MCF 10A (cell line): Measurements from ENCODE around the gene SORL1. TPM values are rescaled to one million over a fixed set of nuclear protein-coding genes. Genes with fewer than 3 reads are reported as not detected.
"Not testable (repeated sequence)": the region's sequence is repeated elsewhere in the genome, so short reads cannot be mapped to it uniquely, and the experiment has no call there.

Experiments used
- BruUV-seq: library from RNA; stranded (reverse); fragments of 400-500 nt; replicated peaks from 2 replicates; lab custom pipeline; 2021; lab: Mats Ljungman, UMichigan
- CTCF ChIA-PET: fragments of 300-600 bp; sonication (Branson Sonifier 250); formaldehyde crosslinking; extraction: SDS; loops from one replicate; lab custom pipeline; 2021; ENCODE audit warnings: antibody characterized with exemption, inconsistent platforms; lab: Yijun Ruan, JAX
- POLR2A ChIA-PET: fragments of 300-600, 350-650 bp; sonication (Branson Sonifier 250); formaldehyde crosslinking; extraction: SDS; loops from one replicate; lab custom pipeline; 2020; ENCODE audit warnings: antibody characterized with exemption, inconsistent platforms; lab: Yijun Ruan, JAX
- DNase-seq: peaks from one replicate; pipeline ENCODE4 v3.0.0-alpha.2; 2018; ENCODE audit not compliant: unreplicated experiment
- H3K27ac Mint-ChIP-seq: one replicate; pipeline ENCODE4 v1.8.0; 2022; ENCODE audit warnings: mild to moderate bottlenecking, low read depth, mixed read lengths; ENCODE audit not compliant: unreplicated experiment
- H3K27me3 Mint-ChIP-seq: one replicate; pipeline ENCODE4 v1.8.0; 2022; ENCODE audit warnings: mixed read lengths; ENCODE audit not compliant: insufficient read depth, unreplicated experiment
- H3K36me3 Mint-ChIP-seq: one replicate; pipeline ENCODE4 v1.8.0; 2022; ENCODE audit warnings: mild to moderate bottlenecking, moderate library complexity, mixed read lengths; ENCODE audit not compliant: insufficient read depth, unreplicated experiment
- H3K4me1 Mint-ChIP-seq: one replicate; pipeline ENCODE4 v1.8.0; 2022; ENCODE audit warnings: mixed read lengths; ENCODE audit not compliant: insufficient read depth, unreplicated experiment
- H3K4me3 Mint-ChIP-seq: one replicate; pipeline ENCODE4 v1.8.0; 2022; ENCODE audit warnings: mild to moderate bottlenecking, moderate library complexity, mixed read lengths; ENCODE audit not compliant: unreplicated experiment
- H3K9me3 Mint-ChIP-seq: one replicate; pipeline ENCODE4 v1.8.0; 2022; ENCODE audit warnings: mixed read lengths; ENCODE audit not compliant: unreplicated experiment
- intact Hi-C: fragments of 100-400 bp; cut with micrococcal nuclease; formaldehyde crosslinking; loops from 2 replicates; pipeline ENCODE4 v1.14.1; 2022
- total RNA-seq: library from RNA; stranded (reverse); gene quantifications from 2 replicates; pipeline ENCODE4 v1.2.3, GENCODE V29; 2022
- TF ChIP-seq, protein P1 (sequence below): fragments of 200-600 bp; IDR thresholded peaks from one replicate; pipeline ENCODE4 v1.8.0; 2022; ENCODE audit warnings: antibody characterized with exemption, mild to moderate bottlenecking; ENCODE audit not compliant: unreplicated experiment

SORL1 gene
- total RNA-seq, 1 experiment from 2014 or later: 5.9 TPM

DNA sequence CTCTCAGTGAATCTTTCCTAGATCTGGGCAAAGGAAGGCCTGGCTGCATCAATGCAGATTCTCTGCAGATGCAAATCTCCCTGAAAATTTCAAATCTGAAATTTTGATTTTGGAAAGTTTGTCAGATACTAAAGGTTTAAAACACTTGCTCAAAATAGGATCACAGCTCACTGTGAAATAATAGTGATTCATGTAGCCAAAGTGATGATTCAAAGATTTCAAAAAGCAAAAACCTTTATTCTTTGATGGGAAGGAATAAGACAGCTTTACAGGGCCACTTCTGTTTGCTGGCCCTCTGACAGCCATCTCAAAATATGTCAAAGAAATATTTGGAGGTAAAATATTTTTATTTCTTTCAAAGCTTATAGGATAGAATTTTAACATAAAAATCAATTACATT lies 40.8 kb upstream of the SORL1 start:
- H3K27me3 Mint-ChIP-seq, H3K4me1 Mint-ChIP-seq, DNase-seq, H3K9me3 Mint-ChIP-seq, H3K36me3 Mint-ChIP-seq, H3K27ac Mint-ChIP-seq, H3K4me3 Mint-ChIP-seq, CTCF ChIA-PET, intact Hi-C loops, BruUV-seq: not testable (repeated sequence)
- POLR2A ChIA-PET: interaction anchor here (0.7 kb wide), 1 partner anchor 26 kb away, joined by 3 read pairs; no protein-coding TSS in a partner anchor

DNA sequence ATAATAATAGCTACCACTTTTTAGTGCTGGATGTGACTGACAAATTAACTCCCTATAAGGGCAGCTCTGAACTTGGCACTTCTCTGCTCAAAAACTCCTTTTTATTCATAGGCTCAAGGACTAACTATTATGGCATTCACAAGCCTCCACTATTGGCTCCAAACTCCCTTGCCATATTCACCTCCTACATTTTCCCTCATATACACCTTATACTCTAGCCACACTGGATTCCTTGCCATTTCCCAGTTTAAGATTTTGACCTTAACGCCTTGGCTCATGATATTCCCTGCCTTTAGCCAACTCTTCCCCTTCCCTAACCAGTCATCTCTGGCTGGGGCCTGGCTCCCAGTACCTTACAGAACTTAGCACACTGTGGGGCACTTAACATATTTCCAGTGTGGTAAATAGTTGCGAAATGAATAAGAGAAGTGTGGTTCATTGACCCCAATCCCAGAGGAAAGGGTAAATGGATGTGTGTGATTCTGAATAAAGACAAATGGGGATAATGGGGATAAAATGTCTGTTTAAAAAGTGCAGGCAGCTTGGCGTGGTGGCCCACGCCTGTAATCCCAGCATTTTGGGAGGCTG lies 40.0 kb upstream of the SORL1 start:
- intact Hi-C loops: no loop called here
- CTCF ChIA-PET: interaction anchor here (0.7 kb wide), 1 partner anchor 59 kb away, joined by 3 read pairs; no protein-coding TSS in a partner anchor
- no peaks in the 10 kb centered on the region for H3K36me3 Mint-ChIP-seq
- DNase-seq: no peak
- no peak overlapping the region for H3K27ac Mint-ChIP-seq
- peaks cover 17% of the 10 kb centered on the region for H3K4me1 Mint-ChIP-seq
- TF ChIP-seq, protein P1, sequence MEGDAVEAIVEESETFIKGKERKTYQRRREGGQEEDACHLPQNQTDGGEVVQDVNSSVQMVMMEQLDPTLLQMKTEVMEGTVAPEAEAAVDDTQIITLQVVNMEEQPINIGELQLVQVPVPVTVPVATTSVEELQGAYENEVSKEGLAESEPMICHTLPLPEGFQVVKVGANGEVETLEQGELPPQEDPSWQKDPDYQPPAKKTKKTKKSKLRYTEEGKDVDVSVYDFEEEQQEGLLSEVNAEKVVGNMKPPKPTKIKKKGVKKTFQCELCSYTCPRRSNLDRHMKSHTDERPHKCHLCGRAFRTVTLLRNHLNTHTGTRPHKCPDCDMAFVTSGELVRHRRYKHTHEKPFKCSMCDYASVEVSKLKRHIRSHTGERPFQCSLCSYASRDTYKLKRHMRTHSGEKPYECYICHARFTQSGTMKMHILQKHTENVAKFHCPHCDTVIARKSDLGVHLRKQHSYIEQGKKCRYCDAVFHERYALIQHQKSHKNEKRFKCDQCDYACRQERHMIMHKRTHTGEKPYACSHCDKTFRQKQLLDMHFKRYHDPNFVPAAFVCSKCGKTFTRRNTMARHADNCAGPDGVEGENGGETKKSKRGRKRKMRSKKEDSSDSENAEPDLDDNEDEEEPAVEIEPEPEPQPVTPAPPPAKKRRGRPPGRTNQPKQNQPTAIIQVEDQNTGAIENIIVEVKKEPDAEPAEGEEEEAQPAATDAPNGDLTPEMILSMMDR: no peak
- POLR2A ChIA-PET: no interaction called here
- no peaks in the 10 kb centered on the region for H3K9me3 Mint-ChIP-seq
- no peak overlapping the region for H3K4me3 Mint-ChIP-seq
- no peaks in the 10 kb centered on the region for H3K27me3 Mint-ChIP-seq
- BruUV-seq: no TSS peak

GRCh38 chr11:121412711-121413415 lies 39.3 kb upstream of the SORL1 start:
- H3K4me1 Mint-ChIP-seq: peaks cover 22% of the 10 kb centered on the region
- CTCF ChIA-PET: interaction anchor here (0.7 kb wide), 2 partner anchors 60 to 1647 kb away, joined by 3 to 4 read pairs; no protein-coding TSS in a partner anchor
- DNase-seq: no peak
- no peak overlapping the region for H3K27ac Mint-ChIP-seq
- H3K36me3 Mint-ChIP-seq: no peaks in the 10 kb centered on the region
- H3K27me3 Mint-ChIP-seq: no peaks in the 10 kb centered on the region
- intact Hi-C loops: no loop called here
- TF ChIP-seq, protein P1: no peak
- BruUV-seq: no TSS peak
- no peak overlapping the region for H3K4me3 Mint-ChIP-seq
- POLR2A ChIA-PET: no interaction called here
- no peaks in the 10 kb centered on the region for H3K9me3 Mint-ChIP-seq

DNA sequence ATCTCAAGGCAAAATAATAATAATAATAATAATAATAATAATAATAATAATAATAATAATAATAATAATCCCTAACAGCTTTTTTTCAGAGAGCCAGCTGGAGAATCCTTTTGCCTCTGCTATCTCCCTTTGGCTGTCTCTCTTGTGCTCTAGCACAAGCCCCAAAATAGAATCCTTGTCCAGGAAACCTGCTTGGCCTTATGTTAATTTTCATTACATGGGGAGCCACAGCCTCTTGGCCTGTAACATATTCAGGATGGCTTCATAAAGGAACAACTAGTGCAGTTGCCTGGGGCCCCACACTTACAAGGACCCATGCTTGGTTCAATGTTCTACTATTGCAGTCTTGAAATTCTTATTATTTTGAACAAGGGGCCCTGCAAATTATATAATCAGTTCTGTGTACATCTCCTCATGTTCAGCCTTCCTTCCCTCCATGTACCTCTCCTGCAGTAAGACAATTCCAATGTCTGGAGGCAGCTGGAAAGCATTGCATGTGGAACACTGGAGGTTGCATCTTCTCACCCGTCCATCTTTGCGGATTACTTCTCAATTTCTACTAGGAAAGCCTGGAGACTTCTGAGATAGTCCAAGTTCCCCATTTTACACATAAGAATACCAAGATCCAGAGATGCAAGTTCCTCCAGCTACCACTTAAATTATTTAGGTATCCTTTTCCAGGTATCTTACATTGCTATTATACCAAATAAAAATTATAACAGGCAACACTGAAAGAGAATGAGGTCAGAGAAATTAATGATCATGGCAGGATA lies 37.8 kb upstream of the SORL1 start:
- DNase-seq: no peak
- Mint-ChIP-seq H3K27ac (no peak overlapping the region), H3K27me3 (no peaks in the 10 kb centered on the region), H3K4me3 (no peak overlapping the region), H3K4me1 (peaks cover 27% of the 10 kb centered on the region), H3K9me3 (no peaks in the 10 kb centered on the region), H3K36me3 (no peaks in the 10 kb centered on the region)
- intact Hi-C loops: no loop called here
- no TSS peak for BruUV-seq
- ChIA-PET CTCF (no interaction called here), POLR2A (interaction anchor here (0.6 kb wide), 1 partner anchor 46 kb away, joined by 3 read pairs; no protein-coding TSS in a partner anchor)
- TF ChIP-seq, protein P1: no peak
